Kidney (tissue), 14 donors: ENCODE results near the gene CFAP20DC. TPM values are rescaled to one million over a fixed set of nuclear protein-coding genes. Genes with fewer than 3 reads are reported as not detected.

Experiments
- DNase-seq, 5 donors: peaks; one replicate each; pipeline ENCODE4 v3.0.0-alpha.2; 2013 to 2020
- FAIRE-seq: peaks from 2 replicates; lab custom pipeline; 2012; peaks lifted over from hg19 to GRCh38; lab: Jason Lieb, UNC
- H3K27ac ChIP-seq, 2 donors: one replicate each; pipeline ENCODE4 v1.7.0; 2013; ENCODE audit warnings: low read depth in 2 of 2, low read length in 2 of 2, inconsistent platforms in 1 of 2
- H3K27me3 ChIP-seq: one replicate; pipeline ENCODE4 v1.7.1; 2013; ENCODE audit warnings: low read length, inconsistent platforms; ENCODE audit not compliant: control insufficient read depth, insufficient read depth
- H3K36me3 ChIP-seq, 3 donors: one replicate each; pipeline versions ENCODE4 v1.7.0 to v1.7.1; 2013; ENCODE audit warnings: low read length in 3 of 3, control low read depth in 1 of 3, inconsistent platforms in 1 of 3; ENCODE audit not compliant: insufficient read depth in 3 of 3, control insufficient read depth in 2 of 3
- H3K4me1 ChIP-seq, 3 donors: one replicate each; pipeline versions ENCODE4 v1.7.0 to v1.7.1; 2013; ENCODE audit warnings: low read length in 3 of 3, inconsistent platforms in 1 of 3, low read depth in 1 of 3; ENCODE audit not compliant: control insufficient read depth in 2 of 3, insufficient read depth in 2 of 3
- H3K4me3 ChIP-seq, 3 donors: one replicate each; pipeline versions ENCODE4 v1.7.0 to v1.8.1; 2013; ENCODE audit warnings: low read length in 3 of 3, control low read depth in 1 of 3, inconsistent platforms in 1 of 3
- H3K9ac ChIP-seq, 3 donors: one replicate each; pipeline versions ENCODE4 v1.7.0 to v1.7.1; 2013; ENCODE audit warnings: low read length in 3 of 3, control low read depth in 1 of 3, inconsistent platforms in 1 of 3
- H3K9me3 ChIP-seq, 3 donors: one replicate each; pipeline versions ENCODE4 v1.7.0 to v1.7.1; 2013; ENCODE audit warnings: low read length in 3 of 3, control low read depth in 1 of 3, inconsistent platforms in 1 of 3; ENCODE audit not compliant: control insufficient read depth in 2 of 3, insufficient read depth in 1 of 3
- CTCF ChIP-seq: IDR thresholded peaks from 3 replicates; pipeline ENCODE4 v1.5.1; 2012; ENCODE audit warnings: mild to moderate bottlenecking, moderate library complexity, borderline replicate concordance; ENCODE audit not compliant: insufficient read depth; ENCODE audit errors: extremely low read depth
- intact Hi-C: fragments of 100-400 bp; cut with DNase I; formaldehyde crosslinking; loops from one replicate; pipeline ENCODE4 v1.11.1; 2022
- polyA plus RNA-seq: library from polyadenylated mRNA; stranded (reverse); fragments of 350-450 nt; fragmentation: Illumina TruSeq; extraction: RNeasy Lipid Tissue Mini Kit (QIAGEN cat#74804); gene quantifications from one replicate; pipeline ENCODE4 v1.2.3, GENCODE V29; 2014; ENCODE audit warnings: low read depth, low replicate concordance; ENCODE audit not compliant: insufficient read depth
- total RNA-seq: library from RNA; stranded (reverse); fragmentation: NEBNext Ultra II Directional; extraction: Animal tissue kit (Norgen Biotek cat#: 25700); gene quantifications from one replicate; pipeline ENCODE4 v1.2.1, GENCODE V29; 2021
- donor health status: control.
- donor health status: control.
- donor health status: control.
- donor health status: control.
- donor health status: control.
- donor health status: DM: yes; HTN: yes; CAD: no.
- donor health status: Normal renal cell carcinoma (clear cell type).

Gene CFAP20DC
- total and polyA plus RNA-seq, 2 donors from 2014 or later, result 0.73 to 3.2 TPM

GRCh38 chr3:58837856-58838255, 212.0 kb downstream of the CFAP20DC start:
- no peak for TF ChIP-seq CTCF
- H3K9ac ChIP-seq, result no peak overlapping the region
- FAIRE-seq, result no peak

GRCh38 chr3:58837141-58837843, 212.5 kb downstream of the CFAP20DC start:
- Histone ChIP-seq H3K4me1 (no peaks in the 10 kb centered on the region), H3K9me3 (no peaks in the 10 kb centered on the region), H3K9ac (no peak overlapping the region), H3K27me3 (no peaks in the 10 kb centered on the region), H3K36me3 (no peaks in the 10 kb centered on the region), H3K27ac (no peak overlapping the region), H3K4me3 (no peak overlapping the region)
- no peak for FAIRE-seq
- DNase-seq, result no peak
- intact Hi-C loops, result no loop called here
- no peak for TF ChIP-seq CTCF

More at GRCh38 chr3:58837856-58838255, 212.0 kb downstream of the CFAP20DC start:
- DNase-seq, result no peak
- Histone ChIP-seq H3K36me3 (no peaks in the 10 kb centered on the region), H3K4me3 (no peak overlapping the region), H3K9me3 (no peaks in the 10 kb centered on the region), H3K4me1 (no peaks in the 10 kb centered on the region), H3K27ac (no peak overlapping the region), H3K27me3 (no peaks in the 10 kb centered on the region)
- intact Hi-C loops, result no loop called here

GRCh38 chr3:58835086-58835485, 214.7 kb downstream of the CFAP20DC start:
- no peaks in the 10 kb centered on the region for H3K27me3 ChIP-seq
- H3K4me1 ChIP-seq, result no peaks in the 10 kb centered on the region
- no peaks in the 10 kb centered on the region for H3K36me3 ChIP-seq
- intact Hi-C loops, result no loop called here
- H3K4me3 ChIP-seq, result no peak overlapping the region
- H3K27ac ChIP-seq, result no peak overlapping the region
- no peak for DNase-seq
- no peak for FAIRE-seq
- H3K9ac ChIP-seq, result no peak overlapping the region
- no peaks in the 10 kb centered on the region for H3K9me3 ChIP-seq
- TF ChIP-seq CTCF, result no peak
